Tibial artery (tissue), 4 donors: ENCODE results near the gene DOCK10.

Experiments
- DNase-seq, 2 donors: peaks; one replicate each; pipeline ENCODE4 v3.0.0-alpha.2; 2019
- H3K27ac ChIP-seq, 2 donors: fragments of 200-600 bp; sonication (generic) in 1 of 2; 1 replicate in 1 of 2; 2 replicates in 1 of 2; pipeline ENCODE4 v1.5.1; 2018 to 2019; ENCODE audit warnings: mild to moderate bottlenecking in 1 of 2
- H3K27me3 ChIP-seq, 2 donors: fragments of 200-600 bp; sonication (generic) in 1 of 2; one replicate each; pipeline versions ENCODE4 v1.5.1 to v1.6.0; 2016 to 2019
- H3K36me3 ChIP-seq, 3 donors: fragments of 200-600 bp; sonication (generic) in 2 of 3; one replicate each; pipeline ENCODE4 v1.5.1; 2016 to 2019; ENCODE audit warnings: mild to moderate bottlenecking in 2 of 3
- H3K4me1 ChIP-seq, 4 donors: fragments of 200-600 bp; sonication (generic) in 2 of 4; 1 replicate in 3 of 4; 2 replicates in 1 of 4; pipeline ENCODE4 v1.5.1; 2016 to 2019
- H3K4me3 ChIP-seq, 2 donors: fragments of 200-600 bp; sonication (generic) in 1 of 2; 1 replicate in 1 of 2; 2 replicates in 1 of 2; pipeline ENCODE4 v1.5.1; 2018 to 2019; ENCODE audit warnings: mild to moderate bottlenecking in 2 of 2
- H3K9me3 ChIP-seq, 3 donors: fragments of 200-600 bp; sonication (generic) in 1 of 3; one replicate each; pipeline ENCODE4 v1.5.1; 2016 to 2019
- CTCF ChIP-seq, 2 experiments: fragments of 200-600 bp in 1 of 2; fragments of 450-650 bp in 1 of 2; IDR thresholded peaks; one replicate each; pipeline ENCODE4 v1.5.1; 2017 to 2019; ENCODE audit warnings: antibody characterized with exemption in 2 of 2, mild to moderate bottlenecking in 1 of 2, moderate library complexity in 1 of 2
- intact Hi-C: fragments of 100-400 bp; cut with DNase I; formaldehyde crosslinking; loops from one replicate; pipeline ENCODE4 v1.15.0; 2023; ENCODE audit warnings: low total_unique reads

Gene DOCK10

GRCh38 chr2:225030203-225030602, 12.1 kb downstream of the DOCK10 start:
- Histone ChIP-seq H3K27ac (no peak overlapping the region), H3K27me3 (no peaks in the 10 kb centered on the region), H3K9me3 (no peaks in the 10 kb centered on the region), H3K36me3 (no peaks in the 10 kb centered on the region), H3K4me3 (no peak overlapping the region), H3K4me1 (peaks cover 0 to 10% (median 0%) of the 10 kb centered on the region in 4 donors)
- no peak for DNase-seq
- TF ChIP-seq CTCF (IDR thresholded peaks at IDR 0.05) = no peak
- intact Hi-C loops = loop anchor here (10.0 kb wide), 1 partner anchor 685 kb away; no protein-coding TSS in a partner anchor

- no peak overlapping the region for H3K4me3 ChIP-seq
- no peak for TF ChIP-seq CTCF (IDR thresholded peaks at IDR 0.05)
- H3K27ac ChIP-seq = no peak overlapping the region
- peaks cover 0 to 10% (median 0%) of the 10 kb centered on the region in 4 donors for H3K4me1 ChIP-seq
- H3K9me3 ChIP-seq = no peaks in the 10 kb centered on the region
- intact Hi-C loops = no loop called here
- DNase-seq = no peak
- H3K36me3 ChIP-seq = no peaks in the 10 kb centered on the region
- H3K27me3 ChIP-seq = no peaks in the 10 kb centered on the region
Measured at GRCh38 chr2:225028572-225028971, 13.7 kb downstream of the DOCK10 start.

- H3K4me3 ChIP-seq = no peak overlapping the region
- no peak for TF ChIP-seq CTCF (IDR thresholded peaks at IDR 0.05)
- peaks cover 0 to 11% (median 0%) of the 10 kb centered on the region in 4 donors for H3K4me1 ChIP-seq
- intact Hi-C loops = no loop called here
- DNase-seq = no peak
- no peaks in the 10 kb centered on the region for H3K9me3 ChIP-seq
- H3K27ac ChIP-seq = no peak overlapping the region
- no peaks in the 10 kb centered on the region for H3K27me3 ChIP-seq
- H3K36me3 ChIP-seq = no peaks in the 10 kb centered on the region
Measured at GRCh38 chr2:225027061-225027762, 15.1 kb downstream of the DOCK10 start.

- no peaks in the 10 kb centered on the region for H3K36me3 ChIP-seq
- no peak for DNase-seq
Measured at GRCh38 chr2:225025917-225026571, 16.2 kb downstream of the DOCK10 start.

GRCh38 chr2:225022188-225022587, 20.1 kb downstream of the DOCK10 start:
- TF ChIP-seq CTCF (IDR thresholded peaks at IDR 0.05) = no peak
- Histone ChIP-seq H3K27ac (no peak overlapping the region), H3K9me3 (no peaks in the 10 kb centered on the region), H3K36me3 (no peaks in the 10 kb centered on the region), H3K4me1 (peaks cover 0 to 16% (median 0%) of the 10 kb centered on the region in 4 donors), H3K27me3 (no peaks in the 10 kb centered on the region), H3K4me3 (no peak overlapping the region)
- intact Hi-C loops = no loop called here
- DNase-seq = no peak

More at GRCh38 chr2:225025917-225026571, 16.2 kb downstream of the DOCK10 start:
- intact Hi-C loops = no loop called here
- Histone ChIP-seq H3K4me3 (no peak overlapping the region), H3K27ac (no peak overlapping the region), H3K9me3 (no peaks in the 10 kb centered on the region), H3K27me3 (no peaks in the 10 kb centered on the region), H3K4me1 (peaks cover 0 to 16% (median 0%) of the 10 kb centered on the region in 4 donors)
- TF ChIP-seq CTCF (IDR thresholded peaks at IDR 0.05) = no peak
